ENCODE data around the gene OLA1.

OLA1 gene

DNA sequence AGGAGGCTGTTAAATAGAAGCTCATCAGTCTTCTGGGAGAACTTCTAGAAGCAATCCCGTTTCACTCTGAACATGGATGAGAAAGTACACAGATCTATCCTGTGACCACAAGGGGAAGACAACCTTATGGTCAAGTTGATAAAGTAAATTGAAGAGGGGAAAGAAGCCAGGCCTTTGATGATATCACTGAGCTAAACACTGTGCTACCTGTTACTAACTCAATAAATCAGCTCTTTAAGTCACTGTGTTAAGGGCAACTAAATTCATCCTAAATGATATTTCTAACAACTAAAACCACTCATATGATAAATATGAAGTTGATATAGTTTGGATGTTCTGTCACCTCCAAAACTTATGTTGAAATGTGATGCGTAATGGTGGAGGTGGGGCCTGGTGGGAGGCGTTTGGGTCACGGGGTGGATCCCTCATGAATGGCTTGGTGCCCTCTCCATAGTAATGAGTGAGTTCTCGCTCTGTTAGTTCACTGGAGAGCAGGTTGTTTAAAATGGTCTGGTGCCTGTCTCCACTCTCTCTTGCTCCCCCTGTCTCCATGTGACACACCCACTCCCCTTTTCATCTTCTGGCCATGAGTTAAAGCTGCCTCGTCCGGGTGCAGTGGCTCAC is 23.6 kb downstream of the OLA1 start:
- DNase-seq (ENCODE audit: low read depth, low spot score), result no peak
- Histone ChIP-seq H3K9me3 (ENCODE audit: insufficient read depth, low read length) (no peaks in the 10 kb centered on the region), H3K4me3 (ENCODE audit: insufficient read length, low read depth) (no peak overlapping the region), H3K4me1 (ENCODE audit: insufficient read depth, insufficient read length) (no peaks in the 10 kb centered on the region), H3K9ac (ENCODE audit: insufficient read length, low read depth) (no peak overlapping the region), H3K36me3 (ENCODE audit: insufficient read depth, insufficient read length, low read length) (peaks cover 64% of the 10 kb centered on the region), H3K27me3 (ENCODE audit: insufficient read depth, insufficient read length) (no peaks in the 10 kb centered on the region)
- TF ChIP-seq ZNF274 (IDR thresholded peaks at IDR 0.05; ENCODE audit: low read depth, low read length) (no peak), YY1 (IDR thresholded peaks at IDR 0.05; ENCODE audit: insufficient read depth, insufficient read length) (no peak), SUZ12 (IDR thresholded peaks at IDR 0.05; ENCODE audit: extremely low read depth, insufficient read depth, insufficient read length) (no peak)

GRCh38 chr2:174224125-174224524 is 24.2 kb downstream of the OLA1 start:
- H3K4me1 ChIP-seq (ENCODE audit: insufficient read depth, insufficient read length), result no peaks in the 10 kb centered on the region
- H3K27me3 ChIP-seq (ENCODE audit: insufficient read depth, insufficient read length), result no peaks in the 10 kb centered on the region
- H3K9ac ChIP-seq (ENCODE audit: insufficient read length, low read depth), result no peak overlapping the region
- no peaks in the 10 kb centered on the region for H3K9me3 ChIP-seq (ENCODE audit: insufficient read depth, low read length)
- TF ChIP-seq SUZ12 (IDR thresholded peaks at IDR 0.05; ENCODE audit: extremely low read depth, insufficient read depth, insufficient read length) (no peak), ZNF274 (IDR thresholded peaks at IDR 0.05; ENCODE audit: low read depth, low read length) (no peak)
- H3K4me3 ChIP-seq (ENCODE audit: insufficient read length, low read depth), result no peak overlapping the region
- DNase-seq (ENCODE audit: low read depth, low spot score), result no peak
- H3K36me3 ChIP-seq (ENCODE audit: insufficient read depth, insufficient read length, low read length), result peaks cover 61% of the 10 kb centered on the region

DNA sequence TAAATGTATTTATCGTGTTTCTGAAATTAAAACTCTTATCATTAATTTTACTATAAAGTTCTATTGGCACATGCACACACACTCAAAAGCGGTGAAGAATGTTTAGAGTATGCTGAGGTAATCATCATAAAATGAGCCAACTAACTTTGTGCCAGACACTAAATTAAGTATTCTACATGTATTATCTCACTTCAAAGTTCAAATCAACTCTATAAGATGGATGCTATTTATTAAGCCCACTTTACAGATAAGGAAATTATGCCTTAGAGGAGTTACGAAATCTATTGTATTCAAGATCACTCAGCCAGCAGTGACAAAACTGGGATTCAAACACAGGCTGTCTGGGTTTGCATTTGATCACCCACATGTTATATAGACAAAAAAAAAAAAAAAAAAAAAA is 24.9 kb downstream of the OLA1 start:
- peaks cover 54% of the 10 kb centered on the region for H3K36me3 ChIP-seq (ENCODE audit: insufficient read depth, insufficient read length, low read length)
- TF ChIP-seq ZNF274 (IDR thresholded peaks at IDR 0.05; ENCODE audit: low read depth, low read length) (no peak), YY1 (IDR thresholded peaks at IDR 0.05; ENCODE audit: insufficient read depth, insufficient read length) (no peak), SUZ12 (IDR thresholded peaks at IDR 0.05; ENCODE audit: extremely low read depth, insufficient read depth, insufficient read length) (no peak)
- no peaks in the 10 kb centered on the region for H3K4me1 ChIP-seq (ENCODE audit: insufficient read depth, insufficient read length)
- H3K9ac ChIP-seq (ENCODE audit: insufficient read length, low read depth), result no peak overlapping the region
- H3K27me3 ChIP-seq (ENCODE audit: insufficient read depth, insufficient read length), result no peaks in the 10 kb centered on the region
- H3K9me3 ChIP-seq (ENCODE audit: insufficient read depth, low read length), result no peaks in the 10 kb centered on the region
- DNase-seq (ENCODE audit: low read depth, low spot score), result no peak
- H3K4me3 ChIP-seq (ENCODE audit: insufficient read length, low read depth), result no peak overlapping the region

- peaks cover 41% of the 10 kb centered on the region for H3K36me3 ChIP-seq (ENCODE audit: insufficient read depth, insufficient read length, low read length)
- H3K4me1 ChIP-seq (ENCODE audit: insufficient read depth, insufficient read length), result no peaks in the 10 kb centered on the region
- TF ChIP-seq ZNF274 (IDR thresholded peaks at IDR 0.05; ENCODE audit: low read depth, low read length) (no peak), SUZ12 (IDR thresholded peaks at IDR 0.05; ENCODE audit: extremely low read depth, insufficient read depth, insufficient read length) (no peak), YY1 (IDR thresholded peaks at IDR 0.05; ENCODE audit: insufficient read depth, insufficient read length) (no peak)
- H3K4me3 ChIP-seq (ENCODE audit: insufficient read length, low read depth), result no peak overlapping the region
- H3K9me3 ChIP-seq (ENCODE audit: insufficient read depth, low read length), result no peaks in the 10 kb centered on the region
- DNase-seq (ENCODE audit: low read depth, low spot score), result no peak
- H3K27me3 ChIP-seq (ENCODE audit: insufficient read depth, insufficient read length), result no peaks in the 10 kb centered on the region
- H3K9ac ChIP-seq (ENCODE audit: insufficient read length, low read depth), result no peak overlapping the region
Observed at GRCh38 chr2:174222154-174222553, 26.2 kb downstream of the OLA1 start.

- Histone ChIP-seq H3K27me3 (ENCODE audit: insufficient read depth, insufficient read length) (no peaks in the 10 kb centered on the region), H3K36me3 (ENCODE audit: insufficient read depth, insufficient read length, low read length) (peaks cover 26% of the 10 kb centered on the region), H3K9me3 (ENCODE audit: insufficient read depth, low read length) (no peaks in the 10 kb centered on the region)
Observed at GRCh38 chr2:174219321-174219720, 29.0 kb downstream of the OLA1 start.

DNA sequence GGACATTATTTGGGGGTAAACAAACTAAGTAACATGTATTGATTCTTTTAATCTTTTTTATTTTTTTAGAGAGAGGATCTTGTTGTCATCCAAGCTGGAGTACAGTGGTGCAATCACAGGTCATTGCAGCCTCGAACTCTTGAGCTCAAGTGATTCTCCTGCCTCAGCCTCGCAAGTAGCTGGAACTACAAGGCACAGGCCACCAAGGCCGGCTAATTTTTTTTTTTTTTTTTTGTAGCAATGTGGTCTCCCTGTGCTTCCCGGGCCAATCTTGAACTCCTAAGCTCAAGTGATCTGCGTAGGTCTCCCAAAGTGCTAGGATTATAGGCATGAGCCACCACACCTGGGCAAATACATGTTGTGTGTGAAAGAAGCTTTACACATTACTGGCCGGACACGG is 29.6 kb downstream of the OLA1 start:
- no peaks in the 10 kb centered on the region for H3K9me3 ChIP-seq (ENCODE audit: insufficient read depth, low read length)
- H3K9ac ChIP-seq (ENCODE audit: insufficient read length, low read depth), result no peak overlapping the region
- no peak for DNase-seq (ENCODE audit: low read depth, low spot score)
- H3K27me3 ChIP-seq (ENCODE audit: insufficient read depth, insufficient read length), result no peaks in the 10 kb centered on the region
- no peaks in the 10 kb centered on the region for H3K4me1 ChIP-seq (ENCODE audit: insufficient read depth, insufficient read length)
- peaks cover 23% of the 10 kb centered on the region for H3K36me3 ChIP-seq (ENCODE audit: insufficient read depth, insufficient read length, low read length)
- TF ChIP-seq ZNF274 (IDR thresholded peaks at IDR 0.05; ENCODE audit: low read depth, low read length) (no peak), SUZ12 (IDR thresholded peaks at IDR 0.05; ENCODE audit: extremely low read depth, insufficient read depth, insufficient read length) (no peak), YY1 (IDR thresholded peaks at IDR 0.05; ENCODE audit: insufficient read depth, insufficient read length) (no peak)
- no peak overlapping the region for H3K4me3 ChIP-seq (ENCODE audit: insufficient read length, low read depth)

More at GRCh38 chr2:174219321-174219720, 29.0 kb downstream of the OLA1 start:
- no peak for TF ChIP-seq YY1 (IDR thresholded peaks at IDR 0.05; ENCODE audit: insufficient read depth, insufficient read length)
- TF ChIP-seq SUZ12 (IDR thresholded peaks at IDR 0.05; ENCODE audit: extremely low read depth, insufficient read depth, insufficient read length), result no peak
- TF ChIP-seq ZNF274 (IDR thresholded peaks at IDR 0.05; ENCODE audit: low read depth, low read length), result no peak
- H3K4me3 ChIP-seq (ENCODE audit: insufficient read length, low read depth), result no peak overlapping the region
- DNase-seq (ENCODE audit: low read depth, low spot score), result no peak
- H3K4me1 ChIP-seq (ENCODE audit: insufficient read depth, insufficient read length), result no peaks in the 10 kb centered on the region
- no peak overlapping the region for H3K9ac ChIP-seq (ENCODE audit: insufficient read length, low read depth)

GRCh38 chr2:174217869-174218268 is 30.5 kb downstream of the OLA1 start:
- H3K4me1 ChIP-seq (ENCODE audit: insufficient read depth, insufficient read length), result no peaks in the 10 kb centered on the region
- DNase-seq (ENCODE audit: low read depth, low spot score), result no peak
- H3K4me3 ChIP-seq (ENCODE audit: insufficient read length, low read depth), result no peak overlapping the region
- H3K9ac ChIP-seq (ENCODE audit: insufficient read length, low read depth), result no peak overlapping the region
- peaks cover 22% of the 10 kb centered on the region for H3K36me3 ChIP-seq (ENCODE audit: insufficient read depth, insufficient read length, low read length)
- H3K27me3 ChIP-seq (ENCODE audit: insufficient read depth, insufficient read length), result no peaks in the 10 kb centered on the region
- H3K9me3 ChIP-seq (ENCODE audit: insufficient read depth, low read length), result no peaks in the 10 kb centered on the region
- TF ChIP-seq SUZ12 (IDR thresholded peaks at IDR 0.05; ENCODE audit: extremely low read depth, insufficient read depth, insufficient read length) (no peak), YY1 (IDR thresholded peaks at IDR 0.05; ENCODE audit: insufficient read depth, insufficient read length) (no peak), ZNF274 (IDR thresholded peaks at IDR 0.05; ENCODE audit: low read depth, low read length) (no peak)
